Thyroid gland (tissue), 4 donors: ENCODE results near the gene MAD2L2. TPM values are rescaled to one million over a fixed set of nuclear protein-coding genes. Genes with fewer than 3 reads are reported as not detected.

Source experiments
- DNase-seq, 2 donors: peaks; one replicate each; pipeline ENCODE4 v3.0.0-alpha.2; 2019
- H3K27ac ChIP-seq, 3 donors: fragments of 200-600 bp; sonication (generic); 1 replicate in 2 of 3; 2 replicates in 1 of 3; pipeline ENCODE4 v1.5.1; 2016 to 2019; ENCODE audit warnings: mild to moderate bottlenecking in 1 of 3, moderate library complexity in 1 of 3
- H3K27me3 ChIP-seq: fragments of 200-600 bp; sonication (generic); one replicate; pipeline ENCODE4 v1.5.1; 2019
- H3K36me3 ChIP-seq, 2 donors: fragments of 200-600 bp; sonication (generic); one replicate each; pipeline ENCODE4 v1.5.1; 2016 to 2019
- H3K4me1 ChIP-seq, 2 donors: fragments of 200-600 bp; sonication (generic); one replicate each; pipeline ENCODE4 v1.5.1; 2017 to 2019
- H3K4me3 ChIP-seq, 3 donors: fragments of 200-600 bp; sonication (generic); replicated peaks in 1 of 3; 1 replicate in 2 of 3; 2 replicates in 1 of 3; pipeline ENCODE4 v1.5.1; 2016; ENCODE audit warnings: mild to moderate bottlenecking in 1 of 3
- H3K9me3 ChIP-seq: fragments of 200-600 bp; sonication (generic); one replicate; pipeline ENCODE4 v1.5.1; 2017
- POLR2A ChIP-seq, 2 donors: fragments of 450-650 bp; IDR thresholded peaks; one replicate each; pipeline ENCODE4 v1.6.1; 2017; ENCODE audit warnings: antibody characterized with exemption in 2 of 2, mild to moderate bottlenecking in 2 of 2, moderate library complexity in 1 of 2
- WGBS, 2 donors: methylation state at CpG; one replicate each; pipeline ENCODE4 v1.1.5; 2017; 5-methylcytosine and 5-hydroxymethylcytosine counted together
- intact Hi-C: fragments of 100-400 bp; cut with DNase I; formaldehyde crosslinking; loops from one replicate; pipeline ENCODE4 v1.15.1; 2023
- total RNA-seq, 4 donors: library from RNA; depleted of rRNA; stranded (reverse); fragments of >200 nt; gene quantifications; one replicate each; pipeline ENCODE4 v1.2.3, GENCODE V29; 2016
- TF ChIP-seq, protein P1 (sequence below), 6 experiments: fragments of 200-600 bp in 3 of 6; fragments of 450-650 bp in 3 of 6; sonication (generic) in 3 of 6; IDR thresholded peaks; one replicate each; pipeline ENCODE4 v1.5.1; 2016 to 2019; ENCODE audit warnings: antibody characterized with exemption in 6 of 6, mild to moderate bottlenecking in 2 of 6, inconsistent platforms in 1 of 6, moderate library complexity in 1 of 6

The MAD2L2 gene
- total RNA-seq, 4 donors from 2014 or later, result 12.0 to 43.9 (median 21.5) TPM

GRCh38 chr1:11629184-11630016, 51.5 kb downstream of the MAD2L2 start:
- H3K4me1 ChIP-seq, result no peaks in the 10 kb centered on the region
- WGBS, 2 donors, result 53 to 54% methylated on average over 11 to 14 of the region's 15 CpGs

GRCh38 chr1:11628767-11629166, 52.2 kb downstream of the MAD2L2 start:
- WGBS, 2 donors, result 95 to 96% methylated on average over 7 of the region's 7 CpGs
- intact Hi-C loops, result no loop called here
- H3K27ac ChIP-seq, result no peak overlapping the region
- no peaks in the 10 kb centered on the region for H3K4me1 ChIP-seq
- H3K36me3 ChIP-seq, result no peaks in the 10 kb centered on the region
- H3K4me3 ChIP-seq, result no peak overlapping the region
- H3K27me3 ChIP-seq, result no peaks in the 10 kb centered on the region
- no peaks in the 10 kb centered on the region for H3K9me3 ChIP-seq
- TF ChIP-seq POLR2A (IDR thresholded peaks at IDR 0.05), result no peak
- TF ChIP-seq, protein P1, sequence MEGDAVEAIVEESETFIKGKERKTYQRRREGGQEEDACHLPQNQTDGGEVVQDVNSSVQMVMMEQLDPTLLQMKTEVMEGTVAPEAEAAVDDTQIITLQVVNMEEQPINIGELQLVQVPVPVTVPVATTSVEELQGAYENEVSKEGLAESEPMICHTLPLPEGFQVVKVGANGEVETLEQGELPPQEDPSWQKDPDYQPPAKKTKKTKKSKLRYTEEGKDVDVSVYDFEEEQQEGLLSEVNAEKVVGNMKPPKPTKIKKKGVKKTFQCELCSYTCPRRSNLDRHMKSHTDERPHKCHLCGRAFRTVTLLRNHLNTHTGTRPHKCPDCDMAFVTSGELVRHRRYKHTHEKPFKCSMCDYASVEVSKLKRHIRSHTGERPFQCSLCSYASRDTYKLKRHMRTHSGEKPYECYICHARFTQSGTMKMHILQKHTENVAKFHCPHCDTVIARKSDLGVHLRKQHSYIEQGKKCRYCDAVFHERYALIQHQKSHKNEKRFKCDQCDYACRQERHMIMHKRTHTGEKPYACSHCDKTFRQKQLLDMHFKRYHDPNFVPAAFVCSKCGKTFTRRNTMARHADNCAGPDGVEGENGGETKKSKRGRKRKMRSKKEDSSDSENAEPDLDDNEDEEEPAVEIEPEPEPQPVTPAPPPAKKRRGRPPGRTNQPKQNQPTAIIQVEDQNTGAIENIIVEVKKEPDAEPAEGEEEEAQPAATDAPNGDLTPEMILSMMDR (IDR thresholded peaks at IDR 0.05), result no peak
- DNase-seq, result no peak

More at GRCh38 chr1:11629184-11630016, 51.5 kb downstream of the MAD2L2 start:
- Histone ChIP-seq H3K4me3 (no peak overlapping the region), H3K9me3 (no peaks in the 10 kb centered on the region), H3K36me3 (no peaks in the 10 kb centered on the region), H3K27ac (no peak overlapping the region), H3K27me3 (no peaks in the 10 kb centered on the region)
- no peak for DNase-seq
- intact Hi-C loops, result loop anchor here (10.0 kb wide), 1 partner anchor 285 kb away; no protein-coding TSS in a partner anchor
- TF ChIP-seq, protein P1 (IDR thresholded peaks at IDR 0.05), result no peak
- TF ChIP-seq POLR2A (IDR thresholded peaks at IDR 0.05), result no peak

DNA sequence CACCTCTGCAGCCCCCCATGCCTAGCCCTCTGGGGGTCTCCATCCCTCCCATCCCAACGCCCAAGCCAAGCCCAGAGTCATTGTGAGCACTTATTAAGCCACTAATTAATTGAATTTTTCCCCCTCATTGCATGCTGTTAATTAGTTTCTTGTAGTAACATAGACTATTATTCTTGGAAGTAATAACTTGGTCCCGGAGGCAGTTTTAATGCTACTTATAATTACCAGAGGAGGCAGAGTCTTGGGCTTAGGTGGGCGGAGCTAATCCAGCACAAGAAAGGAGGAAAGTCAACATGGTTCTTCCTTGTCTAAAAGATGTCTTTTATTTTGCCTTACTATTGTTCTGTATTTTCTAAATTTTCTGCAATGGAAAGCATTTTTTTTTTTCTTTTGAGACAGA, 54.4 kb downstream of the MAD2L2 start:
- intact Hi-C loops, result no loop called here
- 70 to 72% methylated on average over 3 of the region's 3 CpGs for WGBS, 2 donors
- Histone ChIP-seq H3K27me3 (no peaks in the 10 kb centered on the region), H3K4me1 (no peaks in the 10 kb centered on the region), H3K4me3 (no peak overlapping the region), H3K36me3 (no peaks in the 10 kb centered on the region), H3K27ac (no peak overlapping the region), H3K9me3 (no peaks in the 10 kb centered on the region)
- no peak for DNase-seq
- no peak for TF ChIP-seq POLR2A (IDR thresholded peaks at IDR 0.05)
- TF ChIP-seq, protein P1 (IDR thresholded peaks at IDR 0.05), result no peak

Other genes with a start within 250 kb of the MAD2L2 start
- gene DISP3, start 202.0 kb downstream of the MAD2L2 start, total RNA-seq, result not detected
- 1 to 10 TPM; 4.3 to 9.9 (median 6.7) TPM for gene FBXO2, start 26.7 kb downstream of the MAD2L2 start, total RNA-seq
- gene FBXO44, start 26.3 kb downstream of the MAD2L2 start, total RNA-seq, result 10 to 100 TPM; 33.1 to 40.9 (median 34.4) TPM
- gene FBXO6, start 16.9 kb downstream of the MAD2L2 start, total RNA-seq, result 10 to 100 TPM in 2 of 4 donors, 1 to 10 TPM in 2; 8.1 to 10.9 (median 10.3) TPM
- gene DRAXIN, start 10.6 kb upstream of the MAD2L2 start, total RNA-seq, result not detected
- 10 to 100 TPM; 35.6 to 72.4 (median 63.6) TPM for gene AGTRAP, start 55.0 kb upstream of the MAD2L2 start, total RNA-seq
- gene C1orf167, start 81.0 kb upstream of the MAD2L2 start, total RNA-seq, result 1 to 10 TPM in 1 of 4 donors, under 1 TPM in 1, not detected in 2; 0.22 to 6.3 TPM
- gene MTHFR, start 124.8 kb upstream of the MAD2L2 start, total RNA-seq, result 10 to 100 TPM; 52.8 to 96.9 (median 65.6) TPM
- gene CLCN6, start 125.0 kb upstream of the MAD2L2 start, total RNA-seq, result 10 to 100 TPM; 14.8 to 38.4 (median 16.9) TPM
- gene NPPA, start 166.6 kb upstream of the MAD2L2 start, total RNA-seq, result not detected
- not detected for gene NPPB, start 177.8 kb upstream of the MAD2L2 start, total RNA-seq
- gene KIAA2013, start 245.3 kb upstream of the MAD2L2 start, total RNA-seq, result 10 to 100 TPM; 74.6 to 98.0 (median 84.0) TPM